Measurements from ENCODE around the gene TSC22D1.

TSC22D1 gene

GRCh38 chr13:44425041-44425814 is 150.9 kb downstream of the TSC22D1 start:
- DNase-seq (ENCODE audit: low read depth), result no peak

GRCh38 chr13:44423824-44424223 is 152.3 kb downstream of the TSC22D1 start:
- no peak for DNase-seq (ENCODE audit: low read depth)

- no peak for DNase-seq (ENCODE audit: low read depth)
Observed at GRCh38 chr13:44422755-44423643, 153.1 kb downstream of the TSC22D1 start.

- no peak for DNase-seq (ENCODE audit: low read depth)
Observed at GRCh38 chr13:44421853-44422525, 154.1 kb downstream of the TSC22D1 start.

GRCh38 chr13:44420376-44421220 is 155.5 kb downstream of the TSC22D1 start:
- no peak for DNase-seq (ENCODE audit: low read depth)

GRCh38 chr13:44417876-44418275 is 158.3 kb downstream of the TSC22D1 start:
- no peak for DNase-seq (ENCODE audit: low read depth)

- no peak for DNase-seq (ENCODE audit: low read depth)
Observed at GRCh38 chr13:44417446-44417845, 158.7 kb downstream of the TSC22D1 start.

- no peak for DNase-seq (ENCODE audit: low read depth)
Observed at GRCh38 chr13:44416744-44417143, 159.4 kb downstream of the TSC22D1 start.

GRCh38 chr13:44416301-44416700 is 159.8 kb downstream of the TSC22D1 start:
- no peak for DNase-seq (ENCODE audit: low read depth)

GRCh38 chr13:44415815-44416214 is 160.3 kb downstream of the TSC22D1 start:
- no peak for DNase-seq (ENCODE audit: low read depth)

GRCh38 chr13:44414716-44415115 is 161.4 kb downstream of the TSC22D1 start:
- no peak for DNase-seq (ENCODE audit: low read depth)

- DNase-seq (ENCODE audit: low read depth), result no peak
Observed at GRCh38 chr13:44413095-44413494, 163.0 kb downstream of the TSC22D1 start.

- DNase-seq (ENCODE audit: low read depth), result no peak
Observed at GRCh38 chr13:44412346-44412935, 163.7 kb downstream of the TSC22D1 start.

- DNase-seq (ENCODE audit: low read depth), result no peak
Observed at GRCh38 chr13:44411841-44412240, 164.3 kb downstream of the TSC22D1 start.

- no peak for DNase-seq (ENCODE audit: low read depth)
Observed at GRCh38 chr13:44410328-44410859, 165.7 kb downstream of the TSC22D1 start.

- no peak for DNase-seq (ENCODE audit: low read depth)
Observed at GRCh38 chr13:44409595-44409994, 166.5 kb downstream of the TSC22D1 start.

- no peak for DNase-seq (ENCODE audit: low read depth)
Observed at GRCh38 chr13:44407891-44408290, 168.2 kb downstream of the TSC22D1 start.

GRCh38 chr13:44407379-44407778 is 168.8 kb downstream of the TSC22D1 start:
- DNase-seq (ENCODE audit: low read depth), result no peak

GRCh38 chr13:44406617-44407016 is 169.5 kb downstream of the TSC22D1 start:
- DNase-seq (ENCODE audit: low read depth), result no peak

GRCh38 chr13:44404261-44405132 is 171.6 kb downstream of the TSC22D1 start:
- DNase-seq (ENCODE audit: low read depth), result no peak

All from activated T-cell treated with anti-CD3 and anti-CD28 coated beads for 1 hour (primary cell).